ENCODE measurements around the gene CALML3. TPM values are rescaled to one million over a fixed set of nuclear protein-coding genes. Genes with fewer than 3 reads are reported as not detected.

Gene CALML3
- total RNA-seq, 1 donor from 2014 or later = not detected

DNA sequence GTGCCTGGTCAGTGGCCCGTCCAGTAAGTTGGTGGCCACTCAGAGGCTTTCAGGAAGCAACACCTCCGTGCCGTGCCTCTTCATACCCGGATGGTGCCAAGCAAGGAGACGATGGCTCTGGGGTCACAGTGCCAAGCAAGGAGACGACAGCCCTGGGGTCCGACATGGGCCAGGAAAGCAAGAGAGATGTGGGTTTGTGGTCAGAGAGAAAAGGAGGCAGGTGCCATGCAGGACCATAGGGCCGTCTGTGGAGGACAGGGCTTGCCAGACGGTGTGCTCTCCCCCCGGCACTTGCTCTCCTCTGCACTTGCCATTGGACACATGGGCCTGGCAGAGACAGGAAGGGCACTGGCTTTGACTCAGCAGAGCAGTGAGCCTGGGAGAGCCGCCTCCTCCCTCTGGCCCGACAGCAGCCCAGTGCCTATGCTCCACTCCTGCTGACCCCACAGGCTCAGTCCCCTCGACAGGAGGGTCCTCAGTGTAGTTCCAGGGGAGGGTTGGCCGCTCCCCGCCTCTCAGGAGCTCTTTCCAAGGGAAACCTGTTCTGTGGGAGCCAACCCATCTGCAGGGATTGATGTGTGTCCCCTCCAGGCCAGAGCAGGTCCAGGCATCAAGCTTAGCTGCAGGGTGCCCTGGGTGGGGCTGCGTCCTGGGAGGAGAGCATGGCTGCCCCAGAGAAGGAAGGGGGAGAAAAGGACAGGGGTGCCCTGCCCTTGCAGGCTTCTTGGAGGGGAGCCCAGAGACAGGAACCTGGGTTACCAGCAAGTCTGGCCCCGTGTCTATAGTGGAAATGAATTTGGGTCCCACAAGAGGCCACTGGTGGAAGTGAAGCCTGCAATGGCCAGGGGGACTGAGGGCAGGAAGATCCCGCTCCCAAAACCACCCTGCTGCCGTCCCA, 17.8 kb upstream of the CALML3 start:
- DNase-seq (ENCODE audit: low read depth, low spot score) = no peak

DNA sequence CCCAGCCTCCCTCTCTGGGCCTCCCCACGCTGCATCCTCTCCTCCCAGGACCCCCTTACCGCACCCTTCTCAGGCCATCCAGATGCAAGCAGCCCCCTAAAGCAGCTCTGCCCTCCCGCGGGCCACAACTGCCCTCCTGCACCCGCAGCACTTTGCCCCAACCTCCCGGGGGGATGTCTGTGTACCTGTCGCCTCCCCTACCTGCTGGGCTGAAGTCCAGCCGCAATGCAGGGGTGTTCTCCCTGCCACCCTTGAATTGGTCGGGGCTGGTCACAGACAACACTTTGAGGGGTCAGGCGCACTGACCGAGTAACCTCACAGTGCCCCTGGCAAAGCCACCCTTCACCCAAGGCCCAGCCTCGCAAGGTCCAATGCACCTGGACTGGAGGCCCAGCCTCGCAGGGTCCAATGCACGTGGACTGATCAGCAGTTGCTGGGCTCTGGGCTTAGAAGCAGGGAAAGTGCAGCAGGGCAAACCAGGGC, 17.1 kb upstream of the CALML3 start:
- no peak for DNase-seq (ENCODE audit: low read depth, low spot score)

GRCh38 chr10:5508161-5508604, 16.6 kb upstream of the CALML3 start:
- DNase-seq (ENCODE audit: low read depth, low spot score) = no peak

DNA sequence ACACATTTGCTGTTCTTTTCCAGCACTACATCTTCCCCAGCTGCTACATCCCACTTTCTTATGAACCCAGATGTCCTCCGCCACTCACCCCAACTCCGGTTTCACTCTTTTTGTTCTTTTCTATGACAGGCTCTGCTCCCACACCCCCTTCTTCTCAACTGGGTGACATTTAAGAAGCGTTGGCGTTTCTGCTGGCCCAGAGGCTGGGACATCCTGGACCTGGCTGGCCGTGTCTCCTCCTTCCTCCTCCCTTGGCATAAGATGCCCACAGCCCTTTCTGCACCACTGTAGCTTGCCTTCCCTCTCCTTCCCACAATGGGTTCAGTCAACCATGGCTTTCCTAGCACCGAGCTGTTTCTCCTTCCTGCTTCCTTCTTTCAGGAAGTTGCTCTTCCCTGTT, 16.0 kb upstream of the CALML3 start:
- no peak for DNase-seq (ENCODE audit: low read depth, low spot score)

DNA sequence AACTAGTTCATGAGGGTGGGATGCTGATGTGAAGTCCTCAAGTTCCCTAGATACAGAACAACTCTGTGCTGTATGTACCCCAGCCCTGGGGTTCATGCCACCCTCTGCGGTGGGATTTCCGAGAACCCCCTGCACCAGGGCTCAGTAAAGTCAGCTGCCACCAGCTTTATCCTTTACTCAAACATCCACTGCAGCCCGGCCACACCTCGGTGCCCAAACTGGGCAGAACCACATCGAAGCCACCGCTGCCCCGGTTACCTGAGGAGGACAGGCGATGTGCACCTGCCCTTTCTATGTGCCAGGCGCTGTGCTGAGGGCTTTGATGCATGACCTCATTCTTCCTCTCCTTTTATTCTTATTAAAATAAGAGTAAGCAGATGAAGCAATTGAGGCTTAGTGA, 15.5 kb upstream of the CALML3 start:
- no peak for DNase-seq (ENCODE audit: low read depth, low spot score)

DNA sequence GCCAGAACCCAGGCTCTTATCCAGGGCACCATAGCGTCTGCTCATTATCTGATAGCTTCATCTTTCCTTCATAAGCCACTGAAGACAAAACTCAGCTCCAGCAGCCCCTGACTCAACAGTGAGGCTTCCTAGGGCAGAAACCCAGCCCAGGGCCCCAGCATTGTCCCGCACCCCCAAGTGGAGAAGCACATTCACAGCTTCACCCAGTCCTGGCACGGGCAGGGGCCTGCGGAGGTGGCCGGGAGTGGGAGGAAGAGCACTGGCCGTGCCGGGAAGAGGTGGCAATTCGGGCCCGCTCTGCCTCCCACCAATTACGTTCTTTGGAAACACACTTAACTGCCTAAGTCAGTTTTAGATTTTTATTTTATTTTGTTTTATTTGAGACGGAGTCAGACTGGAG, 15.1 kb upstream of the CALML3 start:
- DNase-seq (ENCODE audit: low read depth, low spot score) = no peak

DNA sequence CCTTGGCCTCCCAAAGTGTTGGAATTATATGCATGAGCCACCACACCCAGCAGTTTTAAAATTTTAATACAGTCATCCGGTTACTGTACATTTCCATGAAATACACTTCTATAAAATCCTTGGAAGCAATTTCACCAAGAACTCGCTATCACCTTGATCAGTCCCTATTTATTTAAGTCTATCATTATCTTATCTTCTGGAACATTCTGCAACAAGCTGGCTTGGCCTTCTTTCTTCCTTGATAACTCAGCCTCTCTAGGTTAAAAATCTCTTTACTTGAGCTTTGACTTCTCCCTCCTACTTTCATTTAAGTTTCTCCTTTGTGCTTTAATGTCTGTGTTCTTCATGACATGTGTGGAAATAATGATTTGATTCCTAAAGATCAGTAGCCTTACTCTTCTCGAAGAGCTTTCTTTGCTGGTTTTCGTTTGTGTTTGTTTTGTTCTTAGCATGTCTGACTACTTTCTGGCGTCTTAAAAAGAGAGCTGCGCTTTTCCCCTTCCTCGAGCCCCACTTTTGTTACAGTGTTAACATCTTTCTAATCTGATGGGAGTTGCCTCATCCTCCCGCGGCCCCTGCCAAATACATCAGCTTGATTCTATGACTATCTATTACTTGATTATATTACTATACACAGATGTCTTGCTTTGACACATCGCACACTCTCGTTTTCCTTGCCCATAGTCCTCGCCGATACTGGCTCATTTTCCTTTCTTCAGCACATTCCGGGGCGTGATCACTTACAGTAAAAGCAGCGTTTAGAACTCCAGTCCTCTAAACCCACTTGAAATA, 14.3 kb upstream of the CALML3 start:
- DNase-seq (ENCODE audit: low read depth, low spot score) = no peak

DNA sequence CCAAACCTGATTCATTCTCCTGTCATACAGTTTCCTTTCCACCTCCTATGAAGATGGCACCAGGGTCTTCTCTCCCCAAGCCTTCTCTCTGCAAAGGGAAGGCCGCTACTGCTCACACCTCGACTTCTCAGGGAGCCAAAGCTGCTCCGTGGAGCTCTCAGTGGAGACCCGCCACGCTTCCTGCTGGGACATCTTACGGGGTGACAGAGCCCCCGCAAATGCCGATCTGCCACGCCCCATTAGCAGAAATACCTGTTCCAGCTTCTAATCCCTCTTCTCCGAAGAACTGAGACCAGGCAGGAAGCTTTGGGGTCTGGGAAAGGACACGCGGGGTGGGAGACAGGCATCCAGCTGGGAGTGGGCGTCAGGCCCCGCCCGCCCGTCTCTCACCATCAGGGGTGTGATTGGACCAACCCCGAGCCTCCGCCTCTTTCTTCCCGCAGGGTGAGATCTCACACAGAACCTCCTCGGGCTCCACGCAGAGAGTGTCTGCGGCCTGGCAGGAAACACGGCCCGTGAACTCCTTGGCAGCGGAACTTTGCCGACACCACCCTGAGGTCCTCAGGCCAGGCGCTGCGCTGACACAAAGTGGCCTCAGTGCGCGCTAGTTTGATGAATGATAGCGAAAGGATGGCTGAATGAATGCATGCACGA, 13.4 kb upstream of the CALML3 start:
- DNase-seq (ENCODE audit: low read depth, low spot score) = no peak

DNA sequence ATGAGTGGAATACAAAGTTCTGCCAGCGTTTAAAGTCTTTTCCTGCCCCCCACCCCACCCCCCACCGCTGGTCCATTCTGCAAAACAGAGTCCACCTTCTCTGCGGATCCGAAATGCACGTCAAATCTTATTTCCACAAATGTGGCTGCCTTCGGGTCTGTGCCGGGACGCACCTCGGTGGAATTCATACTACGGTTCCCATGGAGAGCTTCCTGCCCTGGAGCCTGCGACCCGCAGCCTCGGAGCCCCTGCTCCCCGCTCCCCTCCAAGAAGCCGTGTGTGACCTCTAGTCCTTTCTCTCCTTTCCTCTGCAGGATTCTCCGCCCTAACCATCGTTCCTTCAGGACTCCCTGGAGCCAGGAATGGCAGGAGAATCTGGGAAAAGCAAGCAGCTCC, 12.9 kb upstream of the CALML3 start:
- DNase-seq (ENCODE audit: low read depth, low spot score) = no peak

DNA sequence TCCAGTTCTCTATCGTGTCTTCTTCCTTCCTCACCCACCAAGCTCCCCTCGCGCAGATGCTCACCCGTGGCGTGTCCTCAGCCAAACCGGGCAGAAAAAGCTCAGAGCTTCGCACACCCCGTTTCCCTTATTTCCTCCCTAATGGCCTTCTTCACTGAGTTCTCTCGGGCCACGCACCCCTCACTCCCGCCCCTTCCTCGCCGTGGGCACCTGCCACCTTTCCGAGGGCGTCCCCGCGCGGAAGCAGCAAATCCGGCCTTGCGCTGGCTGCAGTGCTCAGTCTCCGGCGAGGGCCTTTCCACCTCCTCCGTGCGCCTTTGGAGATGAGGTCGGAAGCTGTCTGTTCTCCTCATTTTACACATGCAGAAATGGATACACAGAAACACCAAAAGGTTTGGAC, 12.4 kb upstream of the CALML3 start:
- DNase-seq (ENCODE audit: low read depth, low spot score) = no peak

DNA sequence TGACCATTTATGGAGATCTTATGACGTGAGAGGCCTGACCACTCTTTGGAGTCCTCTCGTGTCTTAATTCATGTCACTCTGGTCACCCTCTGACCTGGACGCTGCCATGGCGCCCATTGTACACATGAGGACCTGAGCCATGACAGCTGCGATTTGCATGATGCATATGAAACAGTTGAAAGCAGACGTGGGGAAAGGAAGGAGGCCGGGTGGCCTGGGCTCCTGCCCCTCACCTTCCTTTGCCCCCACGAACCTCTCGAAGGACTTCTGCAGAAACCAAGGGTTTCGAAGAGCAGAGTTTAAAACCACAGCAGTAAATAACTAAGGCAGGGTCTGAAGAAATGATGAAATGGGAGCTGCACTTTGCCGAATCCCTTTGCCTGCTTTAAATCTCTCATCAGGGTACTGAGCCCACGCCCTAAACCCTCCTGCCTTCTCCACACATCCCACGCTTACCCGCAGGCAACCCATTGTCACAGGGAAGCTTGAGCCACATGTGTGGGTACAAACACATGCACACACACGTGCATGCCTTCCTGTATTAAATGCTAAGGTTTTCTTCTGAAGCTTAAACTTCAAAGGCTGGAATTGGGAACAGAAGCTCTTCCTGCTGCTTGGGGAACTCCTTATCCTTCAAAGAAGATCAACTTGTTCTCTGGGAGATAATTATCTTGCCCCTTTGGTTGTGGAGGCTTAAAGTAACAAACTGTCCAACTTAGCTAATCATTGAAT, 11.7 kb upstream of the CALML3 start:
- no peak for DNase-seq (ENCODE audit: low read depth, low spot score)

GRCh38 chr10:5514226-5514850, 10.4 kb upstream of the CALML3 start:
- no peak for DNase-seq (ENCODE audit: low read depth, low spot score)

GRCh38 chr10:5515948-5516761, 8.6 kb upstream of the CALML3 start:
- DNase-seq (ENCODE audit: low read depth, low spot score) = no peak

GRCh38 chr10:5517546-5517945, 7.2 kb upstream of the CALML3 start:
- no peak for DNase-seq (ENCODE audit: low read depth, low spot score)

DNA sequence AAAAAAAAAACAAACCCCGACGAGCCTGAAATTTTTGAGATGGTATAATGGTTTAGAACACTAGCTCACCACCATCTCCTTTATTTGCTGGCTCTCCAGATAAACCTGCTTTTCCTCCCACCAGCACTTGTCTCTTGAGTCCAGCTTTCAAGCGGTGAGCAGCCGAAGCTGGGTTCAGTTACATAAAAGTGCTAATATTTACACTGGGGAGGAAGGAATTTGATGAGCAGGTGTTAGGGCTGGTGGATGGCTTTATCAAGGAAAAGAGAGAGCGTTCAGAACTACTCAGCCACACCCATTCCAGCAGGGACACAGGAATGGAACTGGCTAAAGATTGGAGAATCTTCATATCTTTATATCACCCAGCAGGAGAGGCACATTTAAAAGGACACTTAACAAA, 6.6 kb upstream of the CALML3 start:
- DNase-seq (ENCODE audit: low read depth, low spot score) = no peak

GRCh38 chr10:5519054-5519453, 5.7 kb upstream of the CALML3 start:
- DNase-seq (ENCODE audit: low read depth, low spot score) = no peak

DNA sequence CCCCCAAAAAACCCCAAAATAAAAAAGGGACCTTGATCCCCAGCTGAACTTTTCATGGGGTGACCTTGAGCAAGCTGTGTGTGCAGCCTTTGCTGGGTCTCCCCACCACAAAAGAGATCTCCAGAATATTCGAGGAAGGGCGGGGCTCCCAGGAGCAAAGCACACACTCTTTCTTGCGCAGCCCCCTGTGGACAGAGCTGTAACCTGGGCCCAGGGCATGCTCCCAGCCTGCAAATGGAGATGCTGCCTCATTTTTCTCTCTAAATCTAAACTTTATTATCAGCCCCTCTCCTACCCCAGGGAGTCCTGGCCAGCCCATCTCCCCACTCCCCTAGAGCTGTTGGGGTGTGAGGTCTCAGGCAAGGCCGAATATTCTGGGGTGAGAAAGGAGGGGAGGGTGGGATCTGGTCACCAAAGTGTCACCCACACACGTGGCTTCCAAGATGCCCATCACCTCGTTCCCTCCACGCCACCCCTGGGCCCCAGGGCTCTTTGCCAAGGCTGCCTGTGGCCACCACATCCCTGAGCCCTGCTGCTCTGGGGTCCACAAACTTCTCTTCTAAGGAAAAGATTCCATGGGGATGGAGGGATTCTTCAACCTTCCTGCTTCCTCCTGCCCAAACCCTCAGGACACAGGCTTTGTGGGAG, 1.7 kb upstream of the CALML3 start:
- no peak for DNase-seq (ENCODE audit: low read depth, low spot score)

DNA sequence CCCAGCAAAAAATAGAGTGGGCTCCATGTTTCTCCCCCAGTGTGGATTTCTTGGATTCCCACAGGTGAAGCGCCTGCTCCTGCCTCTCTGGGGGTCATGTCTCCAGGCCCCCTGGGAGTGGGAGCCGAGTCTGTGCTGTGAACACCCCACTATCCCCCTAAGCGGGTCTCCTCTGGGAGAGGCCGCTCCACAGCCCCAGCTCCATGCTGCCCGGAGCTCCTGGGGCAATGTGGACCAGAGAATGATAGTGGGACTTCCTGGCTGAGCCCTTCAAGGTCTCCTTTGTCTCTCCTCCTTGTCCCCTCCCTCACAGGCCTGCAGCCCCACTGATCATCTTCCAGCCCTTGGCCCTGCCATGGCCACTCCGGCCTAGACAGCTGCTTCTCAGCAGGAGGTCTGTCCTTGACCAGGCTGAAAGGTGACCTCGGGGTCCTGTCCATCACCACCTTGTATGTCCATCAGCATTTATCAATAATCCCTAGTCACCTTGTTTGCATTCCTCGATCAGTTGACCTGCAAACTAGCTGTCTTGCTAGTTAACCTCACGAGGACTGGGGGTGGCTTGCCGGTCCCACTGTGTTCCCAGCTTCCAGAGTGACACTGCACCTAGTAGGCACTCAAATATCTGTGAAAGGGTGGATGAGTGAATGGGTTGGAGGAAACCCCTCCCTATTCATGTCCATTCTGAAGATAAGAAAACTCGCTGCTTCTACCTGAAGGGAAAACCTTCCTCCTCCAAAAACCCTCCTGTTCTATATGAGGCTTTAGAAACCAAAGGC, 776 bp upstream of the CALML3 start:
- DNase-seq (ENCODE audit: low read depth, low spot score) = no peak

Data from pulmonary artery endothelial cell (primary cell).